Hematopoietic multipotent progenitor cell (in vitro differentiated cells): ENCODE results near the gene KMT2C. TPM values are rescaled to one million over a fixed set of nuclear protein-coding genes. Genes with fewer than 3 reads are reported as not detected.
"Not testable (repeated sequence)": the region's sequence is repeated elsewhere in the genome, so short reads cannot be mapped to it uniquely, and the experiment has no call there.

ENCODE experiments used
- DNase-seq, 3 donors: peaks; one replicate each; pipeline ENCODE4 v3.0.0-alpha.2; 2011 to 2015; ENCODE audit warnings: low read depth in 2 of 3, low spot score in 2 of 3
- total RNA-seq: library from RNA; depleted of rRNA; stranded (reverse); fragments of >200 nt; gene quantifications from one replicate; pipeline ENCODE4 v1.2.3, GENCODE V29; 2012

The KMT2C gene
- total RNA-seq, 1 donor, result 33.1 TPM

GRCh38 chr7:152442330-152442835, 6.6 kb upstream of the KMT2C start:
- DNase-seq, result no peak

- not testable (repeated sequence) for DNase-seq
Observed at GRCh38 chr7:152441810-152442209, 6.0 kb upstream of the KMT2C start.

- DNase-seq, result not testable (repeated sequence)
Observed at GRCh38 chr7:152441168-152441567, 5.4 kb upstream of the KMT2C start.

- not testable (repeated sequence) for DNase-seq
Observed at GRCh38 chr7:152438017-152438416, 2.2 kb upstream of the KMT2C start.

- DNase-seq, result peak in 1 of 3 donors; percentile 22
Observed at GRCh38 chr7:152436931-152437575, 1.2 kb upstream of the KMT2C start.

GRCh38 chr7:152436111-152436930, 518 bp upstream of the KMT2C start:
- DNase-seq, result peak; percentile 85 to 94 (median 91)

GRCh38 chr7:152434511-152435383, 1.1 kb downstream of the KMT2C start:
- DNase-seq, result peak in 2 of 3 donors; percentile 6 to 25

GRCh38 chr7:152433721-152434490, 1.9 kb downstream of the KMT2C start:
- DNase-seq, result peak; percentile 21 to 82 (median 61)

- not testable (repeated sequence) for DNase-seq
Observed at GRCh38 chr7:152432735-152433134, 3.1 kb downstream of the KMT2C start.

GRCh38 chr7:152430854-152431253, 4.9 kb downstream of the KMT2C start:
- no peak for DNase-seq

- DNase-seq, result not testable (repeated sequence)
Observed at GRCh38 chr7:152430118-152430517, 5.7 kb downstream of the KMT2C start.

GRCh38 chr7:152424348-152425108, 11.3 kb downstream of the KMT2C start:
- DNase-seq, result no peak

- no peak for DNase-seq
Observed at GRCh38 chr7:152423991-152424347, 11.8 kb downstream of the KMT2C start.

- not testable (repeated sequence) for DNase-seq
Observed at GRCh38 chr7:152423171-152423570, 12.6 kb downstream of the KMT2C start.

- DNase-seq, result not testable (repeated sequence)
Observed at GRCh38 chr7:152420950-152421349, 14.9 kb downstream of the KMT2C start.

- no peak for DNase-seq
Observed at GRCh38 chr7:152419473-152420429, 16.1 kb downstream of the KMT2C start.

GRCh38 chr7:152414779-152415178, 21.0 kb downstream of the KMT2C start:
- DNase-seq, result no peak

- DNase-seq, result no peak
Observed at GRCh38 chr7:152411389-152411788, 24.4 kb downstream of the KMT2C start.
